ENCODE measurements around the gene KCNJ5.

Gene KCNJ5

DNA sequence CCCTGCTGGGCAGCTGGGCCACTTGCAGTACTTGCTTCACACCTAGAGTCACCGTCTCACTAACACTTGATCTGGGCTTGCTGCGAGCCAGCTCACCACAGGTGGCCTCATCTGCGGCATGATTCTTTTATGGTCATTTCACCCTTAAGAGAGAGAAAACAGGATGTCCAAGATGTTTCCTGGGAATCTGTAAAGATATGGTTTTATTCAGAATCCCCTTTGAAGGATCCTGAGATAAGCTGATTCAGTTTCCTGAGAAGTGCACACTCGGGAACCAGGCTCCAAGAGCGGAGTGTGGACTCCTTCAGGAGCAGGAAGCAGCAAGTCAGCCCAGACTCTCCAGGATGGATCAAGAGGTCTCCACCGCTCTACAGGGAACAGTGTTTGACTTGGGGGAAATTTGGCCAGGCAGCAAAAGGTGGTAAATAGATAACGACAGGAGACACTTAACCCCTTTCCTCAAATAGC, 73.3 kb downstream of the KCNJ5 start:
- DNase-seq = no peak

DNA sequence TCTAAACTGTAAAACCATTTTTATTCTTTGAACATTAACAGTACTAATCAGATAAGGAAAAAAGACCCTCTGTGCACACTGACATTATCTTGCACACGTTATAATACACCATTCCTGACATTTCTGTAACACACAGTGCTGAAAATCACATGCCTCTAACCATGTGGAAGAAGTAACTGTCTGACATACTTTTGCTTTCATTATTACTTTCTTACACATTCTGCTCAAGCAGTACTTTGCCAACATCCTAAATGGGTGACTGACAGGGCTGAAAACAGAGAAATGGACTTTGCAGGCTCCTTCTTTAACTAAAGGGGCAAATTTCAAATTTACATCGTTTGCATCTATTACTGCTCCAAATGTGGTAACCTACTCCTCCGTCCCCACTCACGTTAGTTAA, 74.3 kb downstream of the KCNJ5 start:
- DNase-seq = no peak

DNA sequence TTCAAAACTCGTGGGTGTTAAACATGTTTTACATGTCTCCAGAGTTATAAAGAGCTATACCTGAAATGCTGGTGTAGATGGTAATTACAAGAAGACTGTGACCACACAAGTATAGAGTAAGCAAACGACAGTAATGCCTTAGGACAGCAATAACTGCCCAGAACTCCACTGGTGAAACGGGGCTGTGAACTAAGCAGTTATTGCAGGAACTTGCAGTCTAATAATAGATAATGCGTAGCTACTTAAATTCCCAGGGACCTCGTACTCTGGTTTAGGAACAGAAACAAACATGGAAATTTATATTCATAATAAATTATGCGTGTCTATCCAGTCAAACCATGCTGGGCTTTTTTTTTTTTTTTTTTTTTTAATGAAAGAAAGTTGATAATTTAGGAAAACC, 76.4 kb downstream of the KCNJ5 start:
- DNase-seq = no peak

DNA sequence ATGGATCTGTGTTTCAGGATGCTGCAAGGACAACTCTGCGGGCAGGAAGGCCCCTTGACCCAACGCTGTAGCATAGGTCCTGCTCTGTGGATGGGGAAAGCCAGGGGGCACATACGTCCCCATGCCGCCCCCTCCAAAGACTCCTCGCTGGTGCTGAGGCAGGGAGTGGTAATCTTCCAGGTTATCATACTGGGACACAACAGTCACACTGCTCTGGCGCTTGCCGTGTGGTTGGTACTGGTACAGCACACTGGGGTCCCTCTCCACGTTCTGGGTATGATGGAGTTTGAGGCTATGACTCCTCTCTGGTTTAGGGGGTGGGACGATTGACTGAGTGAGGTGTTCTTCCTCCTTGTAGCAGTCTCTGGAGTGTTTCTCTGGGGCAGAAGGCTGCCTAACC, 77.8 kb downstream of the KCNJ5 start:
- DNase-seq = no peak
